ENCODE data around the gene GPR156.

Gene GPR156

DNA sequence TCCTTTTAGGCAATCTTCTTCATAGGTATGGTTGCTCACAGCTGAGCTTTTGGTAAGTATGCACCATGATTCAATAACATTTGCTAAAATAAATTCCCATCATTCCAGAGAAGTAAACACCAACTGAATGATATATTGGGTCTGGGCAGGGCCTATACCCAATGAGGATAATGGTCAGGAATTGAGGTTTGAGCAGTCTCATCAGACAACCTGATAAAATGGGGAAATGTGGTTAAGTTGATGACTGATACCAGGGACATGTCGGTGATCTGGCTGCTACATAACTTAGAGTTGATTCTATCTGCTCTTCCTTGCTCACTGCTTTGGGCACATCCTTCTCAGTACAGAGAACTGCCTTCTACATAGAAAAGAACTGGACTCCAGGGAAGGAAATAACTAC is 92.9 kb downstream of the GPR156 start:
- no peak for DNase-seq

DNA sequence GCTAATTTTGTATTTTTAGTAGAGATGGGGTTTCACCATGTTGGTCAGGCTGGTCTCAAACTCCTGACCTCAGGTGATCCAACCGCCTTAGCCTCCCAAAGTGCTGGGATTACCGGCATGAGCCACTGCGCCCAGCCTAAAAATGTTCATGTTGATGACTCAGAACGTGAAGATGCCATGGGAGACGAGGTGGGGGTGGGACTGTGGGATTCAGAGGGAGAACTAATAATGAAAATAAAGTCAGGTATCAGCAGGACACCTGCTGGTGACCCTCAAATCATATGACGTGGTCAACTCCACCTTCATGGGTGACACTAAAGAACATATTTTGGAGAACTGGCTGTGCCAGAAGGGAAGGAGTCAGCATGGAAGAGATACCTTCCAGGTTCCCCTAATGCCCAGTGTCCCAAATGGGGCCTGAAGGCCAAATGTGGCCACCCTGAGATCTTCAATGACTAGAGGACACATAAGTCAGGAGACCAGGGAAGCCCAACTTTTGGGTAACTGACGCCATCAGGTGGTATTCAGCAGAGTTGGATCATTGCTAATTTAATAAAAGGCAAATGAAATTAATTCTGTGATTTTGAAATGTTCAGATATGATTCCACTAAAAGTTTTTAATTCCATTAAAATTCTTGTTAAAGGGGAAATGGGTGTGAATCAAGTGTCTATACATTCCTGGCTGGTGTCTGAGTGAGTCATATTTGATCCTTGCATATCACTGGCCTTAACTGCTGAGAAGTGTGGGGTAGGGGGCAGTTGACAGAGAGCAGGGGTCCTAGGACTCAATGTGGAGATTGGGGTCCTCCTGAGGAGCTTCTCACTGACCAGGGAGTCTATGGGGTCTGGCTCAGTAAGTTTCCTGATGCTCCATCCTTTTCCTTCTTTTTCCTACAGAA is 102.2 kb downstream of the GPR156 start:
- DNase-seq, result no peak

DNA sequence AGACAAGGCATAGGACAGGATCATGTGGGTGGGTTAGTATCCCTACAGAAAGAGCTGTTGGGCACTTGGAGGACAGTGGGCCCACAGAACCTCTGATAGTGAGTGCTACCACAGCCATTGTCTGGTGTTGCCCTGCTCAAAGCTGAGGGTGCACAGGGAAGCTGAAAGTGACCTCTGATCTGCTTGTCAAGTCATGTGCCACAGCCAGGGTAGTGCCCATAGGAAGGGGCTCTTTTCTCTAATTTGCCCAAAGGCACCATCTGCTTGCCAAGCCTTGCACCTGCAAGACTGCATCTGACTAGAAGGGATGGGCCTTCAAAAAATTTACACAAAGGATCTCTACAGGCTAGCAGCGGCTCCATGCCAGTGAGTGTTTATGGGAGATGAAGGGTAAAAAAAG is 103.4 kb downstream of the GPR156 start:
- DNase-seq, result no peak

DNA sequence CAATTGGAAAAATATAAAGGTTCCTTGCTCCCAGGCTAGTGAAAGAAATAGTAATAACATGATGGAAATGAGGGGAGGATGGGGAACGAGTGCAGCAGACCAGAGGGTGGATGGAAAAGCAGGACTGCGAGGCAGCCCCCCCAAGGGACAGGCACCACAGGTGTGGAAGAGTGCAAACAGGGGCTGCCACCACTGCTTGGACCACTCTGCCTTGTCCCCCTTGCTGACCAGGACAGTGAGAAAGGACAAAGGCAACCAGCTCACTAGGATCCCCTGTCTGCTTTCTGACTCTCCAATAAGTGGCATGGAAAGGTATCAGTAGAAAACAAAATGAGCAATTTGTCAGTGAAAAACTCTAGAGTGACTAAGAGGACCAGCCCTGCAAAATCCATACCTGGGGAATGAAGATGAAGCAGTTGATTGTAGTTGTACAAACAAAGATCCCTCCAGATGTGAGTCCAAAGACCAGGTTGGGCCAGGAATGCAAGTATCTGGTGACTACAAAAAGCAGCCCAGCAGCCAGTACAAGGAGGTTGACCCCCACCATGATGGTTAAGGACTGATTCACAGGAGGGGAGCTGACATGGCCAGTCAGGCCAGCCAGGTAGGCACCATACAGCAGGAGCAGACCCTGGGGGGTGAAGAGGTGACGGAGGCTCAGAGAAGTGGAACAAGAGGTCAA is 104.2 kb downstream of the GPR156 start:
- DNase-seq, result no peak

DNA sequence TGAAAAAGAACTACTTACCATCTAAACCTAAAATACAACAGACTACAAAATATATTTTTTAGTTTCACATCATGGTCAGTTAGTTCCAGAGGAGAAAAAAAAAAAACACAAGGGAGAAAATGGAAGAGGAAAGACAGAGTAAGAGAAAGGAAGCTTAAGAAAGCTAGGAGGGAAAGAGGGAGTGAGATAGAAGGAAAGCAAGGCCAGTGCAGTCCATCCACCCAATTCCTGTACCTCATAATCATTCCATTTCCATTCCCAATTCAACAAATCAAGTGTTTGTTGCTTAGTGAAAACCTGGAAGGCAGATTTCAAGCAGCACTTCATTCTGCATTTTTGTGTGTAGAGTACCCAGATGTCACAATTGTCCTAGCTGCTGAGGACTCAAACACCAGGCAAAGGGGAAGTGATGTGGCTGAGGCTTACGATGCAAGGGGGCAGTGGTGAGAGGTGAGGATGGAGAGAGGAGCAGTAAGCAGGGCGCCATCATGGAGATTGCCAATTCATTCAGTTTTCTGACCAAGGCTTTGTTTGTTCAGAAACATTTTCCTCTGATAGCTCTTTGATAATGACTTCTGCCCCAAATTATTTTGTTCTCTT is 107.2 kb downstream of the GPR156 start:
- peak; percentile 39 for DNase-seq

DNA sequence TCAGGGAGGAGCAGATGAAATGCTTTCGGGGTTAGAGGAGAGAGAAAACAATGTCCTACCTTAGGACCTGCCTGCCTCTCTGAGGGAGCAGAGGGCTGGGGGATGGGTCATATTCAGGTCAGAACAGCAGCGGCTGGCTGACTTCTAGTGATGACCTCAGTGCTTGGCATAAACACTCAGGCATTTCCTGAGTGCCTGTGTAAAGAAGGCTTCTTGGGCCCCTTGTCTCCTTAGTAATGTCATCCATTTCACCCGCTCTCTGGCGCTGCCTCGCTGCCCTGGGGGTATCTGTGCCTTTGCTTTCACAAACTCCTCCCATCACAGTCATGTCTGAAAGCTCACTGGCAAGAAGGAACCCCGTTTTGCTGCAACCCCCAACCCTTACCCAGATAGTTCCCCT is 107.9 kb downstream of the GPR156 start:
- peak; percentile 39 for DNase-seq

DNA sequence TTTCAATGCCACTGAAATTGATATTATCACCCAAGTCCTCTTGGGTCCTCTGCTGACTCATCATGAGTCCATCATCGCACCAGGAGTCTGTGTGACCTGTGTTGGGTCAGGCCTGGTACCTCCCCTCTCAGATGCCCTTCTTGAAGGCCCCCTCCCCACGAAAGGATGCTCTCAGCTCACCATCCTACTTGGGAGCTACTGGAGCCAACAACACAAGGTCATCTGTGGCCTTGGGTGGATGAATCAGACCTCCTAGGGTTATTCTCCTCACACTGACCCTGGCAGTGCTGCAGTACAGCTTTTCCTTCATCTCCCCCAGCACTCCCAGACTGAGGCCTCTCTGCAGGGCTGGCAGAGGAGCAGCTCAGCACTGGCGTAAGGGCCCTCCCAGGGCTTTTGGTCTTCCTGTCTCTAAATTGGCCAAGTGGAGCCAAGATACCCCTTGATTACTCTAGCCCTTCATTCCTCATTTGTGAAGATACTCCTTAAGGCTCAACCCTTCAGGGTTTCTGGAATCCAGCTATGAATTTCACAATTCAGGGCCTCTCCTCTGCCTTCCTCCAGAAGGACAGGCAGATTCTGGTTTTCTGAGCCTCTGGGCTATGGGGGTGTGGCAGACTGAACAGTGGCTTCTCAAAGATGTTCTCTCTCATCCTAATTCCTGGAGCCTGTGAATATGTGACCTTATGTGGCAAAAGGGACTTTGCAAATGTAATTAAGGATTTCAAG is 110.0 kb downstream of the GPR156 start:
- no peak for DNase-seq

DNA sequence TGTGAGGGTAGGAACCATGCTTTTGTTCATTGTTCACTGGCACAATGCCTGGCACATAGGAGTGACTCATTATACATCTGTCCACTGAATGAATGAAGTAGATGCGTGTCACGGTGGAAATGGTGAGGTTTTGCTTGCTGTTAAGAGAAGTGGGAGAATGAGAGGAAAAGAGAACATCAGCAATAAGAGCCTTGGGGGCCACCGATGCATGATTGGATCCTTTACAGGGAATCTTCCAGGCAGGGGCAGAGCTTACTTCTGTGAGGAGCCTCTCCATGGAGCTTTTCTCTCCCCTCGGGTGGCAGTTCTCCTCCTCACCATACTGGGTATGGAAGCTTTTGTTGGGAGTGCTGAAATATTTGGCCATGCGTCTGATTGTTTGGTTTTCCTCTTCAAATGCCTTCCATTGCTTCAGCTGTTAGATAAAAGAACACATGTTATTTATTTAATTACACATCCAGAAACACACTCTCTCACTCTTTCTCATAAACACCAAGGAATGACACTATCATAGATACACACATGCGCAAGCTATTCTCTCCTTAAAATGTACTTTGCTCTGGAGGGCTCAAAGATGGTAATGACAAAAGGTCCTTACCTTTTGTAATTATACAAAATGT is 111.9 kb downstream of the GPR156 start:
- DNase-seq, result no peak

DNA sequence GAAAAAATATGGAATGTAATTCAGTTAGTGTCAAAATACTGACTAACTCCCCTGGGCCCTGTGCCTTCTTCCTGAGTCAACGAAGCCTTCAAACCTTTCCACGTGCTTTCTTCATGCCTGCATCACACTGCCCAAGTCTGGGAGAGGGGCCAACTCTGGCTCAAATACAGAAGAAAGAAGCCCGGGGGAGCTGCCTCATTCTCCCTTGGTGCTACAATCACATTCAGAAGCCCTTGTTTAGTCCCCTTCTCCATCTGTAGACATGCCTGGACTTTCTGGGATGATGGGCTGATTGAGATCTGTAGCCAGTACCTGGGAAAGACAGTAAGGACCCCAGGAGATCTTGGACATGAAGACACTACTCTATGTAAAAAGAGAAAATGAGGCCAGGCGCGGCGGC is 113.0 kb downstream of the GPR156 start:
- no peak for DNase-seq

DNA sequence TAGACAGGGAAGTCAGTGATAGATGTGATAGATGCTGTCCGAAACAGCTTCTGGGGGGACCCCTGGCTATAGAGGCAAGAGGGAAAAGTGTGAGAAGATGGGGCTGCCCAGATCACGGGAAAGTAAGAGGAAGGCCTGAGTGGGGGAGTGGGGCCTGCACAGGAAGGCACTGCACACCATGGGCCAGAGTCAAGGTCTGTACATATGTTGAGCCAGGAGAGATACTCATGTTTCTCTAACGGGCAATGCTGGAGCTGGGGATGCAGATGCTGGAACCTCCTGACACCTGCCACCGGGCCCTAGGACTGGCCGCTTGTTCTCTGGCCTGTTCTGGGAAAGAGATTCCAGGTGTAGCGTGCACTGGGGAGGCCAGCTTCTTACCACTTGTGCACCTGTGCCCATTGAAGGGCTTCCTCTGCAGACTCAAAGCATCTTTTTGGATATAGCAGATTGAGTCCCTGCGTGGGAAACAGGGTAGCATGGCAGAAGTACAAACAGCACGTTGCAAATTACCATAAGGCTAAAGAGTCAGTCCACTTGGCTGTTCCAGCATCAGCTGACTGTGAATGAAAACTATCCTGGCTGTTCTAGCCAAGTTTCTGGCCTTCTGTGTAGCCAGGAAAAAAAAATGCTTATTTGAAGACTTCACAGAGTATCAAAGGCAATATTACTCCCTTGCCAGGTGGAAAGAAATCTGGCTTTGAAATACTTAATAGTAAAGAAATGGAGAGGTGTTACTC is 113.7 kb downstream of the GPR156 start:
- no peak for DNase-seq

DNA sequence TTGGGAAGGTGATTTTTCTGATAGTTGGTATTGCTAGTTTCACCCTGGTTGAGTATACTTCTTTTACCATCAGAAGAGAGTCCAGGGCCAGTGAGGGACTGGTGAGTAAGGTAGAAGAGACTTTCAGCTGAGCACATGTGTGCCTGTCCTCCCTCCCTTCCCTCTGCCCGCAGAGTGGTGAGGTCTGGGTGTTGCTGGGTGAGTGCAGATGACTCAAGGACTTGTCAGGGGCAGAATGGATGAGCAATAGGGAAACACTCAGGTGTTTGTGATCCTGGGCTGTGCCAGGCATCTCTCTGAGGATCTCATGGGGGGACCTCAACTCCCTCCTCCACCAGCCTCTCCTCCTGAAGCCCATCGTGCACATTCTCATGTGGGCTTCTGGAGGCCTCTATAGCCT is 114.8 kb downstream of the GPR156 start:
- no peak for DNase-seq

DNA sequence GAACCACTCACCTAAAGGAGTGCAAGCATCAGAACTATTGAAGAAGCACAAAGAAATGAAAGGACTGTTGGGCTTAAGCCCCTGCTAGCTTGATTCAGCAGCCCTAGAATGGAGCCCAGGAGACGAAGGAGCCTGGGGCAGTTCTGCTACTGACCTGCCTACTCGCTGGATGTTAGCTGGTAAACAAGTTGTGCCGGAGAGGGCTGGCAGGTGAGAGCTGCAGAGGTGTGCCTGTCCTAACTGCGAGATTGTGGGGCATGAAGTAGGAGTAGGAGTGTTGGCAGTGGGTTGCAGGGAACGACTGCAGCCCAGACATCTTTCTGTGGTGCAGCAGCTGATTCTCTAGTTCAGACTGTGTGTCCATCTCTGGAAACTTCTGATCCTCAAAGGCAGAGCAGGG is 115.6 kb downstream of the GPR156 start:
- no peak for DNase-seq

DNA sequence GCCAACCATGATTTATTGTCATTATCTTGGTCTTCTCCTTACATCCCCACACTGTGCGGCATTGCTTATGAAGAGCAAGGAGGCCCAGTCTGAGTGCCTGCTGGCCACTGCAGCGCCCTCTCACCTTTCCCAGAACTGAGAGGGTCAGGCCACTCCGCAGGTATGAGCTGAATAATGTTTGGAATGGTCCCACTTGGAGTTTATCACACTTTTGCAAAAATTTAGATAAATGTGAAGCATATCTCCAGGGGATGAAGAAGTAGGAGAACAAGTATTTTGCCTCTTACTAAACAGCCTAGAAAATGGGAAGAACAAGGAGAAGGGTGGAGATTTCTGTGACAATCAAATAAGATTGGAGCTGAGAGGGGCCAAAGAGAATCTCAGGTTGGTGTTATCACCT is 116.4 kb downstream of the GPR156 start:
- DNase-seq, result no peak

DNA sequence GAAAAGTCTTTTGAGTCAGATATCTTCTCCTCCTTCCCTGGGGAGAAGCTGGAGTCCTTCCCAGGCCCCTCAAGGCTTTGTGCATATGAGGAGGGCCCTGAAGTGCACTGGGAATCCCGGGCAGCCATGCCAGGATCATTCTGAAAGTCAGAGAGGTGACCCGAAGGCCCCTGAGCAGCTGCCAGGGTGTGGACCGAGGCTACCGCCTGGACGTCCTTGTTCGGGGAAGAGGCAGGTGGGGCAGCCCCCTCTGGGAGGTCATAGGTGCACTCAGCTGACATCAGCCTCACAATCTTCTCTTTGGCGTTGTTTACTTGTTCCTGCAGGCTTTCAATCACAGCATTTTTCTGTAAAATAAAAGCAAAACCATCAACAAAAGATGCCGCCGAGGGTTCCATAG is 117.0 kb downstream of the GPR156 start:
- DNase-seq, result no peak

DNA sequence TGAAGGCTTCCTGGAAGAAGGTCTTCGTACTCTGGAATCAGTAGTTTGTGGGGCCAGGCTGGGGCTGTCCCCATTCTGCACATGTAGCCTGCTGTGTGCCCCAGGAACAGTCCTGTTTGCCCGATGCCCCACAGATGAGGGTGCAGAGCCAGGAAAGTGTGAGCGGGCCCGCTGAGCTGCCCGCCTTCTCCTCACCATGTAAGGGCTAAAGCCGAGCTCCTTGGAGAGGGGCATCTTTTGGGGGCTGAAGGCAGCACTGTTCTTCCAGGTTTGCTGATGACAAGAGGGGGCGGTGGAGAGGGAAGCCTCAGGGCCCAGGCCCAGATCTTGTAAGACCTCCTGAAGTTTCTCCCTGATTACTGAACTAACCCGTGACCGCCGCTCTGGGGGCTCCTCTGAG is 117.5 kb downstream of the GPR156 start:
- DNase-seq, result no peak

DNA sequence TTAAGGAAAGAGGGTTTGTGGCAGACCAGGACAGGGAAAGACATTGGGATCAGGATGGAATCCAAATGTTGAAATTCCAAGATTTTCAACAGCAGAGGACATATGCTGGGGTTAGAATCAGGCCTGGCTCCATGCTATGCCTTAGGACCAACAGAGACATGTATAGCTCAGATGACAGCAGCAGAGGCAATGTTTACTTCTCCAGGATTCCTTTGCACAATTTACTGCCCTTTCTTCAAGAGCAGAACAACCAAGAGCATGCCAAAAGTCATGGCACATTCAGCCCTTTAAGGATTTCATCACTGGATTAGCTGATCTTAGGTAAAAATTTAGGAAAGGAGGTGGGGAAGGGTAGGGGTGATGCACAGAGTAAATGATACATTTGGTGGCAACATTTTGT is 121.2 kb downstream of the GPR156 start:
- no peak for DNase-seq

DNA sequence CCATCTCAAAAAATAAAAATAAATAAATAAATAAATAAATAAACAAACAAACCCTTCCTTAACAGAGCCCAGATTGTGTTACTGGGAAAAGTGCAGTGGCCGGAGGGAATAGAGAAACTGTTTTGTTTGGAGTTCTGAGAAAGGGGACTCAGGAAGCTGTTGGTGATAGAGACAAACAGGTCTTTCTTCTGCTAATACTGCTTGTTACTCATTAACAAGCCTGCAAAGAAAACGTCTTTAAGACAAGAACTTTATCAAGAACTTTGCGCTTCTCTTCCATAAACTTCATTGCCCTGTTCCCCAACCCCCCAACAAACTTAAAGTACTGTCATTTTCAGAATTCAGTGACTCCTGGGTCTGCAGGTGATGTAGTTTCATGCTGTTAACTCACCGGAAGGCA is 122.0 kb downstream of the GPR156 start:
- no peak for DNase-seq

DNA sequence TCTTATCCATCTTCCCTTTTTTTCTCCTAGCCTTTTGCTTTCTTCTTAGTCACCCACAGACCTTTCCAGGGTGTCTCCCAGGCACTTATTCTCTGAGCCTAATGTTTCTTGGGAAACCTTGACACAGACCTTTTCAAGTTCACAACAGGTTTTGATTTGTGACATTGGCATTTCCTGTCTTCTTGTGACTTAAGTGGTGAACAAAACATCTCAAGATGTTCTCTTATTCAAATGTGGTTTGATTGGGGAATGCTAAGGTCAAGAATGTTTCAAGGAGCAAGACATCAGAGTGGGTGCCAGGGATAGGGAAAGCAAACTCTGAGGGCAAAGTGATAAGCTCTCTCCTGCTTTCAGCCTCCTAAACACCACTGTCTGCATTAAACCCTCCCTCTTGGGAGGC is 122.6 kb downstream of the GPR156 start:
- no peak for DNase-seq

DNA sequence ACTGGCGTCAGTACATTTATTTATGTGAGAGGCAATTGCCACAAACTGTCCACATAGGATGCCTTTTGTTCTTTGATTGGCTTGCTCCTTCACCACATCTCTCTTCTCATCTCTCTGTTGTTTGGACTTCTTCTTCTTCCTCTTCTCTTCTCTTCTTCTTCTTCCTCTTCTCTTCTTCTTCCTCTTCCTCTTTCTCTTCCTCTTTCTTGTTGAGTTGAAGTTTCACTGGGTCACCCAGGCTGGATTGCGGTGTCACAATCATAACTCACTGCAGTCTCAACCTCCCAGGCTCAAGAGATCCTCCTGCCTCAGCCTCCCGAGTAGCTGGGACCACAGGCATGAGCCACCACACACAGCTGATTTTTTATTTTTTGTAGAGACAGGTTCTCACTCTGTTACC is 123.1 kb downstream of the GPR156 start:
- no peak for DNase-seq

DNA sequence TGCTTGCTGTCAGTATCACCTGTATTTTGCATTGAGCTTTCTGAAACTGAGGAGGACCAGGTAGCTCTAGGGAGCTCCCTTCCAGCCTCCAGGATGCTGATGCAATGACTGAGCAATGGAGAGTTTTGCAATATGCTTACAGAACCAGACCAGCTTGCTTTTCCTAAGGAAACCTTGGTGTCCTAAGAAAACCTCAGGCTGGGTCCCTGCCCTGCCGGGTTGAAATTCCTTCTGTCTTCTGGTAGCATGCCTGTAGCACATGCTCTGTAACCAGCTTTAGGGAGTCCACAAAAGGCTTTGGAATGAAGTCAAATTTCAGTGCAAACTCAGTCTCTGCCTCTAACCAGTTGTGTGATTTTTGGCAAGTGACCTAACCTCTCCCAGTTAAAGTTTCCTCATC is 125.0 kb downstream of the GPR156 start:
- no peak for DNase-seq

DNA sequence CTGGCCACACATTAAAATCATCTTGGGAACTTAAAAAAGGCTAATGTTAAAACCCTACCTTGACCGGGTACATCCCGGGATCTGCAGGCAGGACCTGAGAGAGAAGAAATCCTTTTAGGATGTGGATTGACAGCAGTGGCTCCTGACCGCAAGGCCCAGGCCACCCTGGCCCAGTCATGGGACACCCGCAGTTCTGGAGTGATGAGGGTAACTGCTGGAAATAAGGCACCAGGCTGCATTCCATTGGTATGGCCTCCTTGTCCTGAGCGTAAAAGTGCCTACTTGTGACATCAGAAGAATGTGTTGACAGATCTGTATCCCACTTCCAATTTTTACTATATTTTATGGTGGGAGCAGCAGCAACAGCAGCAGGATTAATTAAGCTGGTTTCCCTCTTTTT is 127.3 kb downstream of the GPR156 start:
- no peak for DNase-seq

DNA sequence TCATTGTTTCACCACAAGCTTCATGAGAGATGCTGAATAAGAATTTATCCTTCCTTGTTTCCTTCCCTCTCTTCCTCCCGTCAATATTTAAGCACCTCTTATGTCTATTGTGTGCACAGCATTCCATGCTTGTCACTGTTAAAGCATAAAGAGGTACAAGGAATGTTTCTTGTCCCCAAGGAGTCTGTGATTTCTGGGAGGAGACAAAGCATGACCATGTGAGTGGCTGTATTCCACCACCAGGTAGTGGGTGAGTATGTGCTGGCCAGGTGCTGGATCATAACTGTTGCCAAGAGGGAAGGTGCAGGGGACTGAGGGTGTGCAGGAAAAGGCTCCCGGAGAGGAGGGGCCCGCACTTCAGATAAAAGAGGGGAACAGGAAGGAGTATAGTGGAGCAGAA is 127.9 kb downstream of the GPR156 start:
- no peak for DNase-seq

Measured in NCI-H1092 (cell line).